ENCODE measurements around the gene DNAJA3.

The DNAJA3 gene

DNA sequence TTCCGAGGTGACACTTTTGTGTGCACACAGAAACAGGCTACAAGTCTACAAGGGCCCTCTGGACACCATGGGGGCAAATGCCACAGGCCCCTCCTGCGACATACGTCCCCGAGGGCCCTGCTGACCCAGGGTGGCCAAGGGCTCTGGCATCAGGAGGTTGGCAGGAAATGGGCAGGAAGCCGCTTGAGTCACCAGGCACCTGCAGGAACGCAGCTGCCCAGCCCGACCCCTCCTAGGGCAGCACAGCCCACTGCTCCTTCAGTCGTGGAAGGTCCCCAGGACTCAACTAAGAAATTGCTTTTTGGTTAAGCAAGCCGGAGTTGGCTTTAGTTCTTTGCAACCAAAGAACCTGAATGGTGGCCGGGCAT, 17.4 kb upstream of the DNAJA3 start:
- no peak for DNase-seq

DNA sequence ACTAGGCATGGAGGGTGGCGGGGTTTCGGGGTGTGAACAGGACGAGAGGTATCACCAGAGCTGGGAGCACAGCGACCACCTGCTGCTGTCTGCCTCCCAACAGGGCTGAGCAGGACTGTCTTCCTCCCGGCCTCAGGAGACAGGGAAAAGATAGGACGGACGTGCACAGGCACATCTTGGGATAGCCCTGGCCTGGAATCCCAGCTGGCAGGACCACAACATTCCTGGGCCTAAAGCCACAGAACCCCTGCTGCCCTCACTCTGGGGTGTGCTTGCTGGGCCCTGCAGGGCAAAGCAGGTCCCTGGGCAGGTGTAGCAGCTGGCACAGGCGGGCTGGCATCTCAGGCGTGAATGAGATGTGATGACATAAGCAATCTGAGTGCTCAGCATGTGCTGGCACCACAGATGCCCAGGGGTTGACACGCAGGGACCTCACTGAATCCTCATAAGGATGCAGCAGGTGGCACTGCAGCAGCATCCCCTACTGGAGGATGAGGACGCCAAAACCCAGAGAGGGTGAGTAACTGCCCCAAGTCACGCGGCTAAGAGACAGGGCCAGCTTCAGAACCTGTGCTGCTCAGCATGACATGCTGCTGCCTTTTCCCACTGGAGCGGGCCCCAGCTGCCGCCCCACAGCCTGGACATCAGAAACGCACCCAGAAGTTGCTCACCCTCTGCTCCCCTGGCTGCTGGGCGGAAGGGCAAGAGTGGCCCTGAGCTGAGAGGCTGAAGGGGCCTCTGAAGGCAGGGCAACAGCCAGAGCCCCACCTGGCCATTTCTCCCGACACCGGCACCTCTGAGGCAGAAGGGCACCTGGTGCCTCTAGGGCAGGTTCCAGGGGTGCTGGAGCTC, 16.4 kb upstream of the DNAJA3 start:
- DNase-seq: peak; percentile 41

DNA sequence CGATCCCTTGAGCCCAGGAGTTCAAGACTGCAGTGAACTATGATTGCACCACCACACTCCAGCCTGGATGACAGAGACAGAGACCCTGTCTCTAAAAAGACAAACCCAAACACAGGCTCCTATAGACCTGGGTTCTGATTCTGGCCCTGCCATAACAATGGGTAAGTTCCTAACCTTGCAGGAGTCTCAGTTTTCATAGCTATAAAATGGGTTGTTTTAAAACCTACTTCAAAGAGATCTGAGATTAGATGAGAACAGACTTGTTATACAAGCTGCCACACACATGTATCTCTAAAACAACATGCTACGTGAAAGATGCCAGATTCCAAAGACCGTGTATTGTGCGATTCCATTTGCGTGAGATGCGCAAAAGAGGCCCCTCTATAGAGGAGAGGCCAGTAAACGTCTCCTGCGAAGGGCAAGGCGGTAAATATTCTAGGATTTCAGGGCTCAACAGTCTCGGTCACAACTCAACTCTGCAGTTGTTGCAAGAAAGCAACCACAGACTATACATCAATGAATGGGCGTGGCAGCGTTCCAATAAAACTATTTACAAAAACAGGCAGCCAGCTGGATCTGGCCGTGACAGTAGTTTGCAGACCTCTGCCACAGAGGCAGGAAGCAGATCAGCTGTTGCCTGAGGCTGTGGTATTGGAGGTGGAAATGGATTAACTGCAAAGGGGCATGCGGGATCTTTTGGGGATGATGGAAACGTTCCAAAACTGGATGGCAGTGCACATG, 15.2 kb upstream of the DNAJA3 start:
- DNase-seq: peak; percentile 70

DNA sequence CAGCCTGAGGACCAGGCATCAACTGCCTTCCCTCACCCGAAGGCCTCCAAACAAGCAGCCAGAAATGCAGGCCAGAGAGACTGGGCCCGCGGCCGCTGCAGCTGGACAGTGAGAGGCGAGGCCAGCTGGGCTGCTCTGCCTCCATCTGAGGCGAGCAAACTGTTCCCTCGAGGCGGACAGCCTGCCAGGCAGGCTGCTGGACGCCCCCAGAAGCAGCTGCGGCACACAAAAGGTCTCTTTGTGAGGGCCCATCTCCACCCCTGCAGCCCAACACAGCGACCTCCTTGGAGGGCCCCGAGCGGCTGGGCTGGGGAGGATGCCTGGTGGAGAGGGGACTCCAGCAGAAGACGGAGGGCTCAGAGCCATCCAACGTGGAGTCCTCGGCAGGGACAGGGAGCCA, 14.0 kb upstream of the DNAJA3 start:
- no peak for DNase-seq

DNA sequence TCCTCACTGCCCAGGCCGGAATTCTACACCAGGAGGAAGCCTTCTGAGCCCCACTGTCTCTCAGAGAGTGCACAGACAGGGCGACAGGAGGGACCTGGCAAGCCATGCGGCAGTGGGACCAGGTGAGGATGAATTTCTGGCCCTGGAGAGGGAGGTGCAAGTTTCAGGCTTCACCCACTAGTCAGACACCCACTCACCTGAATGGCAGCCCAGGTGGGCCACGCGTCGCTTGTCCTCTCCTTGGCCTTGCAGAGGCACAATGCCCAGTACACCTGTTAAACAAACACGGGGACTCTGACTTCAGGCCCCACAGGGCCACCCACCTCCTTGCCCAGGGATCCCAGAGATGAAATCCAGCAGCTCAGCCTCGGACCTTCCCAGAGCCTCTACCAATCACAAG, 13.5 kb upstream of the DNAJA3 start:
- no peak for DNase-seq

DNA sequence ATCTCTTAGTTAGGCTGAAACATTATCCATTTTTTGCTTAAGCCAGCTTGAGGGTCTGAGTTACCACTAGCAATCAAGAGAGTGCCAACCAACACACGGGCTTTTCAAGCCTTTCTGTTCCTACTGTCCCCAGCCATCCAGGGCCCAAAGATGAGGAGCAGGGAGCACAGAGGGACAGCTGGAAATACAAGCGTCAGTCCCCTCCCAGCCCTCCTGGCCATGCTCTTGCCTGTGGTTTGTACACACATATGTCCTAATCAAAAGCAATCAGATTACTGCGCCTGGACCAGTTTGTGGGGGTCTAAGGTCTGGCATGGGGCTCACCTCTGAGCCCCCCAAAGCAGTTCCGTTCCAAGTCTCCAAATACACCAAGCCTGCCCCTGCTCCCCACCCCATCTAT, 12.8 kb upstream of the DNAJA3 start:
- DNase-seq: no peak

DNA sequence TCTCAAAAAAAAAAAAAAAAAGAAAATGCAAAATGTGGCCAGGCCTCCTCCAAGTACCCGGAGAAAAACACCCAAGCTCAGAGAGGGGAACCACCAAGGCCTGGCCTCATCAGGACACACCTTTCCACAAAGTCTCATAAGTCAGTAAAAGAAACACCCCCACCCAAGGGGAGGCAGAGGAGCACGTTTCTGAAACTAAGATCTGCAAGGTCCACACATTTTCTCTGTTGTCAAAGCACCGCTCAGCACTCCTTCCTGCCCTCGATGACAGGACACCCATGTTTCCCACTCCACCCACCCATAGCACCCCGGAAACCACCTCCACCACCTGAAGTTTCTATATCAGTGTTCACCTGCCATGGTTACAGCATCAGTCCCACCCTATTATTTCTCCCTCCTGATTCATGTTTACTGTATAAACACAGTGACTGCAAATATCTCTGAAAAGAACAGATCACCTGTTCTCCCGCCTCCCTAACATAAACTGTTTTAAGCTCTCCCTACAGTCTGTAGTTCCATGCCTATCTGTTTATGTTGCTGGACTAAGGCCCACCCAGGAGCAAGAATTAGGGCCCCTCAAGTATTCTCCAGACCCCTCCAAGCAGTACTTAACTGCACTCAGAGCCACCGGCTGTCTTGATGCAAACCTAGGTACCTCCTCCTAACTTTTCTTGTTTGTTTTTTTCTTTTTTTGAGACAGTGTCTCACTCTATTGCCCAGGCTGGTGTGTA, 11.3 kb upstream of the DNAJA3 start:
- DNase-seq: peak; percentile 31

DNA sequence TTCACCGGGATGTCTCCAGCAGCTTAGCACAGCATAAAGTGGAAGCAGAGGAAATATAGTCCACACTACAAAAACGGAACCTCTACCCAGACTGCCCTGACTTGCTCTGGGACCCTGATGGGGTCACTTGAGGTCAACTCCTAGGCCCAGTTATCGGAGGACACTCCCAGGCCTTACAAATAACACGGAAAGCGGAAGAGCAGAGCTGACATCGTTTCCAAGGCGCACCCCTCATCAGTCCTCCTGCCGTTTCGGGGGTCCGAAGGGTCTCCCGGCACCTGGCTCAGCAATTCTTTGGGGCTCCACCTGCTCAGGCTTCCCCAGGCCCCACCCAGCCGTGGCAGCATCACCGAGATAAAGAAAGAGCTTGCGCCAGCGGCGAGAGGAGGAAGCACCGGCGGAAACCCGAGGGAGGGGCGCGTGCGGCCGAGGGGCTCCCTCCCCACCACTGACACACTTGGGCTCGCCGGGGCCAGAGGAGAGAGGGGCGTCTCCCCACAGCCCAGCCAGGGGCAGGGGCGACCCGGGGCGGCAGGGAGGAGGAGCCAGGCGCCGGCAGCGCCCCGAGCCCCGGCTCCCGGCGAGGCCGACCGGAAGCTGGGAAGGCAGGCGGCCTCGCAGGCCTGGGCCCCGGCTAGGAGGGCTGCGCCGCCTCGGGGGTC, 10.0 kb upstream of the DNAJA3 start:
- DNase-seq: peak; percentile 62

DNA sequence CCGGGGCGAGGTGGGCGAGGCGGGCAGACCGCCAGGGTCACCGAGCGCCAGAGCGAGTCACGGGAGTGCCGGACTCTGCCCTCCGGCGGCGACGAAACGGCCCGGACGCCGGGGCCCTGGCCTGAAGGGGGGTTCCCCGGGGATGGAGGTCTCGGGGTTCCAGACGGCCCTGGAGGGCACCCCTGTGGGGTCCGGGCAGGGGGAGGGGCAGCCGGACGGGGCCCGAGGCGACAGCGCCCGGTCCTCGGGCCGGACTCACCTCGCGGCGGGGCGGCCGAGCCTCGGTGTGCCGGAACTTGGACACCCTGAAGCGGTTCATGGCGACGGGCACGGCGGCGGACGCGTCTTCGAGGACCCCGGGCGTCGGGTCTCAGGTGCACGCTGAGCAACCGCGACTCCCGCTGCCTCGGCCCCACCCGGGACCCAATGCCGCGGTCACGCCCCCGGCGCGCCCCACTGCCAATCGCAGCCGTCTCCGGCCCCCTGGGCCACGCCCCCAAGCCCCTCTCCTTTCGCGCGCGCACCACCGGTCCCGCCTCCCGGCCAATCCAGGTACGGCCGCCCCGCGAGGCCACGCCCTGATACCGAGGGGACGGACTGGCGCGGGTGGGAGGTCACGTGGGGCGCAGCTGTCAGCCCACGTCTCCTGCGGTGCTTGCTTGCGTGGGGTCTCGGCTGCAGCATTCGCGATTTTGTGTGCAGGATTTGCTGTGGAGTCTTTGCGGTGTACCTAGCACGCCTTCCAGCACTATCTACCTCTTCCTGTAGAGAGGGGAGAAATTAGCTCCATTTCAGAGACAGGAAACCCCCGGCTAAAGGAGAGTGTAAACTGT, 9.3 kb upstream of the DNAJA3 start, which contains the start of gene CORO7:
CORO7 (minus strand) TSS at position 397 of the 833 bp plus-strand sequence; CDS start at position 319, 78 bp downstream.
- DNase-seq: peak; percentile 98

DNA sequence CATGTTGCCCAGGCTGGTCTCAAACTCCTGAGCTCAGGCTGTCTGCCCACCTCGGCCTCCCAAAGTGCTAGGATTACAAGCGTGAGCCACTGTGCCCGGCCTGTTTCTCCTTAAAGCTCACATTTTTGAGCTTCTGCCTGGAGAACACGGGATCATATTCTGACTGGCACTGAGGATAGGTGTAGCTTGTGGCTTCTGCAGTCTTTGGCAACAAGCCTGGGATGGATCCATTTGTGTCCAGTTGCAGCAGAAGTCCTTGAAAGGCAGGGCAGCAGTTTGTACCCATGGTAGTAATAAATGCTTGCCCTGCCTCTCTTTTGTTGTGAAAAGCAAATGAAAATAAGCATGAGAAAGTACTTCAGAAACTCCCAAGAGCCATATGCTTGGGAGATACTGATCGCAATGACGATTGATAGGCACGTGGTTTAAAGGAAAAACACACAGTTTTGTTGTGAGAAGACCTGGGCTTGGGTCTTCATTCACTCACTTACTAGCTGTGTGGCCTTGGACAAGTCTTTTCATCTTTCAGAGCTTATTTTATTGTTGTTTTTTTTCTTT, 6.2 kb upstream of the DNAJA3 start:
- DNase-seq: no peak

DNA sequence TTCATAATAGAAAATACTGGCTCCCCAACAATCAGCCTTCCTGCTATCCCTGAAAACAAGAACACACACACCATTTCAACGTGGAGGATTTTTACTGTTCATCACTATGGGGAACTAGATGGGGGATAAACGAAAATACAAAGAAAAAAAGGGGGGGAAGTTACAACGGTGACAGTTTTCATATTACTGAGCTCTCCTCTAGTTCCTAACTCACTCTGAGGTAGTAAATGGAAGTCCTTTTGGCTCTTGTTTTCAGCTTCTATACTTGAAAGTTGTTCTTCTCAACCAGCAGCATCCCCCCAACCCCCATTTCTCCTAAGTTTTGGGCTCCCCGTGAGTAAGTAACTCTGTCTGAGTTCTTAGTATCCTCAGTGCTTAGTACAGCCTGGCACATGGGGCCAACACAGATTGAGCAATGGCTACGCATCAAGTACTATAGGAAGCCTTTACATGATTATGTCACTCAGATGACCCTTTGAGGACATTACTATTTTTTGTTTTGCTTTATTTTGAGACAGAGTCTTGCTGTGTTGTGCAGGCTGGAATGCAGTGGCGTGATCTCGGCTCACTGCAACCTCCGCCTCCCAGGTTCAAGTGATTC, 5.1 kb upstream of the DNAJA3 start:
- DNase-seq: no peak

DNA sequence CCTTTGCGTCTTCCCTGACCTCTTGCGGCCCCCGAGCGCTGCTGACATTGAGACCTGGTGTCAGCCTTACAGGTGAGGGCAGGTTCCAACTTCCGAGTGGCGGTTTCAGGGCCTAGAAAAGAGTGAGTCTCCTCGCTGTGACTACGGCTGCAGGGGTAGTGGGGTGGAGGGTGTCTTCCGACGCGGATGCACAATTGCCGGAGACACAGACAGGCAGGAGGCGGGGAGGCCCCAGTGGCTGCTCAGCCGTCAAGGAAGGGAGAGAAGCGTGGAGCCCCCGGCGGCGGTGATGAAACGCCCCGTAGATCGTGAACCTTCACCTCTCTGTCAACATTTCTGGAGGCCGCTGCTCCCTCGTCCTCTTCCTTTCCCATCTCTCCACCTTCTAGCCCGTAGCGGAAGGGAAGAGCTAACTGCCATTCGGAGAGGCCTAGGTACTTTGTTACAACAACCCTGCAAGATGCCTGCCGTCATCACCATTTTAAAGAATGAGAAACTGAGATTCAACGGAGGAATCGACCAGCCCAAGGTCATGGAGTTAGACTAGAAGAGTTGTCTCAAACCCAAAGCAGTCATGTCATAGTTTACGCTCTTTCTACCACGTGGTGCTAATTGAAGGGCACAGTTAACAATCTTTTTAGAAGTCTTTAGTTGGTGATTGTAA, 485 bp downstream of the DNAJA3 start:
- peak; percentile 45 for DNase-seq

DNA sequence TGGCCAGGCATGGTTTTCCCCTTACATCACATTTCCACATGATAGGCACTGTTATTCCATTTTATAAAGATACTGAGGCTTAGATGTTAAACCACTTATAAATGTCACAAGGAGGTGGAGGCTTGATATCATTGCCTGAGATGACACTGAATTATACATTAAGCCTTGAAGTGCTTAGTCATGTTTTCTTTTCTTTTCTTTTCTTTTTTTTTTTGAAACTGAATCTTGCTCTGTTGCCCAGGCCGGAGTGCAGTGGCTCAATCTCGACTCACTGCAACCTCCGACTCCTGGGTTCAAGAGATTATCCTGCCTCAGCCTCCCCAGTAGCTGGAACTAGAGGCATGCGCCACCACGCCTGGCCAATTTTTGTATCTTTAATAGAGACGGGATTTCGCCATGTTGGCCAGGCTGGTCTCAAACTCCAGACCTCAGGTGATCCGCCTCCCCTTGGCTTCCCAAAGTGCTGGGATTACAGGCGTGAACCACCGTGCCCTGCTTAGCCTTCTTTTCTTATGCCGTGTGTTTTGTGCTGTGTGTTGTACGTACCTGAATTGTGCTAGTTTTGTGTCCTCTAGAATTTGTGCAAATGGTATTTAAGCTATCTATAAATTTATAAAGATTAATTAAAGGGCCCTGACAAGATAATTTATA, 1.2 kb downstream of the DNAJA3 start:
- no peak for DNase-seq

DNA sequence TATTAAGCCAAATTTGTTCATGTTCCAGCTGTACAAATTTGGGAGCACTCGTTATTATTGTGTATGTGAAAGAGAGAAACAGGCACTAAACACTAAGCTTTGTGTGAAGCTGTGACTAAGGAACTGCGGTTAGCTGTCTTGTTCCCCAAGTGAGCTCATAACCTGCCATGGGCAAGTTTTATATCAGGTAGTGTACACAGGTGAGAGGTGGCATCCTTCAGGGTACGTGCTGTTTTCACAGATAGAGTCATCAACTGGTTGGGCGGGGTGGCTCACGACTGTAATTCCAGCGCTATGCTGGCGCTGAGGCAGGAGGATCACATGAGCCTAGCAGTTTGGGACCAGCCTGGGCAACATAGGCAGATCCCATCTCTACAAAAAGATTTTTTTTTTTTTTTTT, 2.8 kb downstream of the DNAJA3 start:
- no peak for DNase-seq

DNA sequence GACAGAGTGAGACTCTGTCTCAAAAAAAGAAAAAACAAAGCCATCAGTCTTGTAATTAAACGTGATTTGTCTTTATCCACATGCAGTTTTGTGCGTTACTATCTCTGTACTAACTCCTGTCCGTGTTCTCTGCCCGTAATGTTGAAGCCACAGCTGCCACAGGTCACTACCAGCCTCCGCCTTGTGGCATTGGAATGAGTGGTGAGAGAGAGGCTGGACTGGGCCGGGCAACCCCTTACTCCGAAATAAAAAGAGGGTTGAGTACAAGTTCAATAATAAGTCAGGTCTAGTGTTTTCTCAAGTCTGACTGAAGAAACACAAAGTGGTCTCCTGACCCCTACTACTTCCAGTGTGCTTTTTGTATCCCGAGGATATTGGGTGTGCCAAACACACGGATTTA, 5.4 kb downstream of the DNAJA3 start:
- no peak for DNase-seq

DNA sequence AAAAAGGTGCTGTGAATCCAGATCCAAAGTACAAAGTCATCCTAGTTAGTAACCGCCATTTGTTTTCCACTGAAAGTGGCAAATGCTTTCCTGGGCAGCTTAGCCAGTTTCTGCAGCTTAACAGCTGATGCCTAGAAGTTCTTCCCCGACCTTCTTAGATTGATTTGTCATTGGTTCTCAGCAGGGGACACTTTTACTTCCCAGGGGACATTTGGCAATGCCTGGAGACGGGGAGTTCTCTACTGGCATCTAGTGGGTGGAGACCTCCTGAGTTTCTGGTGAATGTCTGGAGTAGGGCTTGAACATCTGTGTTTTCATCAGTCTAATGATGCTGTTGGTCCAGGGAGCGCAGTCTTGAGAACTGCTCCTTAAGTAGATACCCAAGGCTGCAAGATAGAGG, 7.6 kb downstream of the DNAJA3 start:
- DNase-seq: no peak

DNA sequence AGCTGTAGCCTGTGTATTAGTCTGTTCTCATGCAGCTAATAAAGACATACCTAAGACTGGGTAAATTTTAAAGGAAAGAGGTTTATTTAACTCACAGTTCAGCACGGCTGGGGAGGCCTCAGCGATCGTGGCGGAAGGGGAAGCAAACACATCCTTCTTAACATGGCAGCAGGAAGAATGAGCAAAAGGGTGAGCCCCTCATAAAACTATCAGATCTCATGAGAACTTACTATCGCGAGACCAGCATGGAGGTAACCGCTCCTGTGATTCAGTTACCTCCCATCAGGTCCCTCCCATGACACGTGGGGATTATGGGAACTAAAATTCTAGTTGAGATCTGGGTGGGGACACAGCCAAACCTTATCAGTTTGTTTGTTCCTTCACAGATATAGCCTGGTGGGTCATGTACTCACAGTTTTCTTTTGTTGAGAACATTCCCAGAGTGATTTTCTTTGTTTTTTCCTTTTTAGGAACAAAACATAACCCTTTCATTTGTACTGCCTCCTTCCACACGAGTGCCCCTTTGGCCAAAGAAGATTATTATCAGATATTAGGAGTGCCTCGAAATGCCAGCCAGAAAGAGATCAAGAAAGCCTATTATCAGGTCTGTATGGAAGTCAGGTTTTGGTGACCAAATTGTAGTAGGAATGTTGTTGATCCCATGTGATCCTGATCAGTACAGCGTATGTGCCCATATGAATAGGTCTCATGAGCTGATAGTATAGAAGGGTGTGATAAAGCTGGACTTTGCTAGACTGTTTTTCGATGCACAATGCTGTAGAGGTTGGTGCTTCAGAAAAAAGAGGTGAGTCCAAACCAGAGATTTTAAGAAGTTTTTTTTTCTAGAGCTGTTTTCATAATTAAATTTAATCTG, 8.5 kb downstream of the DNAJA3 start:
- DNase-seq: no peak

DNA sequence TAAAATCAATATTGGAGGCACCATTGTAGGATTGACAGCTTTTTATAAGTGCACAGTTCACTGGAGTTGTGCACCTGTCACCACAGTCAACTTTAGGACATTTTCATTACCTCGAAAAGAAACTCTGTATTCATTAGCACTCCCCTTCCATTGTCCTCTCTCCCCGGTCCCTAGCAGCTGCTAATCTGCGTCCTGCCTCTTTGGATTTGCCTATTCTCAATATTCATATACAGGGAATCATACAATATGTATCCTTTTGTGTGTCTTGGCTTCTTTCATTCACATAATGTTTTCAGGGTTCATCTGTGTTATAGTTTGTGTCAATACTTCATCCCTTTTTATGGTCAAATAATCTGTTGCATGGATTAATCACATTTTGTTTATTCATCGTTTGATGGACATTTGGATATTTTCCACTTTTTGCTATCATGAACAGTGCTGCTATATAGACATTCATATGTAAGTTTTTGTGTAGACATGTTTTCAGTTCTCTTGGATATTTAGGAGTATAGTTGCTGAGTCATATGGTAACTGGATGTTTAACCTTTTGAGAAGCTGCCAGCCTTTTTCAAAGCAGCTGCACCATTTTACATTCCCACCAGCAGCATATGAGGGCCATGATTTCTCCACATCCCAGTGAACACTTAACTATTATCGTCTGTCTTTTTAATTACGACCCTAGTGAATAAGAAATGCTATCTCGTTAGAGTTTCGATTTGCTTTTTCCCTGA, 9.8 kb downstream of the DNAJA3 start:
- no peak for DNase-seq

Data from NCI-H69 (cell line).